B cell (primary cell): ENCODE measurements around the gene H2BK1. TPM values are rescaled to one million over a fixed set of nuclear protein-coding genes. Genes with fewer than 3 reads are reported as not detected.
A peak's percentile ranks its signal among the peaks of the same experiment; 100 is the strongest.

Experiments used
- ATAC-seq: fragments of 200-7000 bp; cut with Tn5 transposase; one replicate; pipeline ENCODE4 v1.10.0; 2021; ENCODE audit warnings: low read depth, mild to moderate bottlenecking, moderate number of reproducible peaks, moderate library complexity
- CTCF ChIA-PET: fragments of 350-600 bp; sonication (Branson Sonifier 250); formaldehyde crosslinking; loops from one replicate; lab custom pipeline; 2021; ENCODE audit warnings: antibody characterized with exemption, inconsistent platforms; lab: Charles Lee
- POLR2A ChIA-PET: fragments of 350-600 bp; sonication (Branson Sonifier 250); formaldehyde crosslinking; loops from one replicate; lab custom pipeline; 2021; ENCODE audit warnings: antibody characterized with exemption; lab: Charles Lee
- DNase-seq: peaks from one replicate; pipeline ENCODE4 v3.0.0; 2013
- H2AFZ ChIP-seq: 2 replicates; pipeline ENCODE4 v1.6.1; 2012; ENCODE audit warnings: mild to moderate bottlenecking, low read depth, low read length; ENCODE audit not compliant: insufficient read depth, poor library complexity, severe bottlenecking
- H3K27ac ChIP-seq, 2 donors: 1 replicate in 1 of 2; 2 replicates in 1 of 2; pipeline ENCODE4 v1.5.1; 2012 to 2013; ENCODE audit warnings: low read length in 2 of 2, mild to moderate bottlenecking in 2 of 2, moderate library complexity in 1 of 2
- H3K27me3 ChIP-seq, 4 experiments: fragments of 200-600 bp in 1 of 4; sonication (generic) in 1 of 4; replicated peaks in 1 of 4; 1 replicate in 2 of 4; 2 replicates in 2 of 4; pipeline versions ENCODE4 v1.6.1 to v1.7.0; 2013 to 2016; ENCODE audit warnings: low read length in 3 of 4, mild to moderate bottlenecking in 2 of 4, mixed read lengths in 1 of 4, moderate library complexity in 1 of 4; ENCODE audit not compliant: insufficient read depth in 4 of 4, control insufficient read depth in 3 of 4; ENCODE audit errors: control extremely low read depth in 1 of 4
- H3K36me3 ChIP-seq, 2 experiments: replicated peaks in 1 of 2; 1 replicate in 1 of 2; 2 replicates in 1 of 2; pipeline versions ENCODE4 v1.6.1 to v1.7.1; 2013; ENCODE audit warnings: low read length in 1 of 2; ENCODE audit not compliant: insufficient read depth in 2 of 2, control insufficient read depth in 1 of 2; ENCODE audit errors: control extremely low read depth in 1 of 2, extremely low read depth in 1 of 2
- H3K4me1 ChIP-seq, 2 donors: fragments of 200-600 bp in 1 of 2; sonication (generic) in 1 of 2; 1 replicate in 1 of 2; 2 replicates in 1 of 2; pipeline versions ENCODE4 v1.5.1 to v1.6.1; 2013 to 2017; ENCODE audit warnings: low read length in 2 of 2; ENCODE audit not compliant: control insufficient read depth in 2 of 2, insufficient read depth in 2 of 2
- H3K4me2 ChIP-seq: replicated peaks from 2 replicates; pipeline ENCODE3; 2012; ENCODE audit warnings: mild to moderate bottlenecking, low read depth, low read length; ENCODE audit not compliant: poor library complexity, severe bottlenecking
- H3K4me3 ChIP-seq, 5 experiments: fragments of 200-600 bp in 1 of 5; sonication (generic) in 1 of 5; 1 replicate in 3 of 5; 2 replicates in 2 of 5; pipeline versions ENCODE4 v1.5.1 to v1.7.0; 2011 to 2016; ENCODE audit warnings: low read length in 4 of 5, mild to moderate bottlenecking in 4 of 5, low read depth in 2 of 5, control low read depth in 1 of 5, moderate library complexity in 1 of 5; ENCODE audit not compliant: insufficient read depth in 1 of 5; ENCODE audit errors: control extremely low read depth in 1 of 5, extremely low read depth in 1 of 5
- H3K79me2 ChIP-seq: fragments of 200-600 bp; sonication (generic); one replicate; pipeline ENCODE4 v1.6.0; 2016; ENCODE audit warnings: low read length; ENCODE audit not compliant: control insufficient read depth, insufficient read depth
- H3K9ac ChIP-seq: fragments of 200-600 bp; sonication (generic); 2 replicates; pipeline ENCODE4 v1.6.1; 2017; ENCODE audit warnings: mild to moderate bottlenecking, low read length, moderate library complexity
- H3K9me3 ChIP-seq, 3 donors: one replicate each; pipeline versions ENCODE4 v1.6.1 to v1.7.1; 2013; ENCODE audit warnings: low read length in 2 of 3; ENCODE audit not compliant: control insufficient read depth in 2 of 3, insufficient read depth in 1 of 3; ENCODE audit errors: control extremely low read depth in 1 of 3
- H4K20me1 ChIP-seq: 2 replicates; pipeline ENCODE4 v1.6.0; 2012; ENCODE audit warnings: mild to moderate bottlenecking, low read length; ENCODE audit not compliant: insufficient read depth, control insufficient read depth, poor library complexity, severe bottlenecking
- H3K27ac Mint-ChIP-seq: one replicate; pipeline ENCODE4 v1.8.0; 2021; ENCODE audit warnings: mixed read lengths
- H3K27me3 Mint-ChIP-seq: one replicate; pipeline ENCODE4 v1.8.0; 2021; ENCODE audit warnings: mixed read lengths
- H3K4me1 Mint-ChIP-seq: one replicate; pipeline ENCODE4 v1.8.0; 2021; ENCODE audit warnings: mixed read lengths
- H3K4me3 Mint-ChIP-seq: one replicate; pipeline ENCODE4 v1.8.0; 2021; ENCODE audit warnings: mixed read lengths
- H3K9me3 Mint-ChIP-seq: one replicate; pipeline ENCODE4 v1.8.0; 2022; ENCODE audit warnings: mixed read lengths; ENCODE audit not compliant: insufficient read depth
- CTCF ChIP-seq: fragments of 200-600 bp; IDR thresholded peaks from one replicate; pipeline ENCODE4 v1.8.0; 2022; ENCODE audit warnings: antibody characterized with exemption, mild to moderate bottlenecking
- EZH2 ChIP-seq: IDR thresholded peaks from 2 replicates; pipeline ENCODE4 v1.6.1; 2012; ENCODE audit warnings: borderline replicate concordance, low read depth, mild to moderate bottlenecking, moderate library complexity, low read length; ENCODE audit not compliant: insufficient read depth, poor library complexity, severe bottlenecking
- WGBS: methylation state at CpG from one replicate; pipeline ENCODE4 v1.1.5; 2013; ENCODE audit warnings: missing lambda C conversion rate; ENCODE audit not compliant: insufficient coverage; 5-methylcytosine and 5-hydroxymethylcytosine counted together
- intact Hi-C: fragments of 100-400 bp; cut with micrococcal nuclease; formaldehyde crosslinking; loops from one replicate; pipeline ENCODE4 v1.10.0; 2022
- polyA plus RNA-seq: library from polyadenylated mRNA; depleted of rRNA; stranded (reverse); fragments of >200 nt; gene quantifications from 2 replicates; pipeline ENCODE4 v1.2.3, GENCODE V29; 2012
- total RNA-seq, 2 donors: library from RNA; stranded (reverse); fragments of 120-200 nt in 1 of 2; gene quantifications; 1 replicate in 1 of 2; 2 replicates in 1 of 2; pipeline versions ENCODE4 v1.2.3 to v1.2.4, GENCODE V29; 2013 to 2022

H2BK1 gene
- total and polyA plus RNA-seq, 2 donors (not counting 1 experiment from before 2014, with no cell fraction given), result 4.2 TPM; not detected in 1

- ATAC-seq, result no peak
- H3K4me2 ChIP-seq, result no peak overlapping the region
- TF ChIP-seq EZH2 (no peak), CTCF (no peak)
- H4K20me1 ChIP-seq, result no peaks in the 10 kb centered on the region
- Mint-ChIP-seq H3K4me1 (peaks cover 20% of the 10 kb centered on the region), H3K27ac (no peak overlapping the region), H3K4me3 (peak overlapping the region; percentile 89), H3K9me3 (no peaks in the 10 kb centered on the region), H3K27me3 (peaks cover 45% of the 10 kb centered on the region)
- 59% methylated on average over 10 of the region's 10 CpGs for WGBS
- H3K79me2 ChIP-seq, result no peaks in the 10 kb centered on the region
- no peaks in the 10 kb centered on the region for H3K36me3 ChIP-seq
- H3K4me3 ChIP-seq, result no peak overlapping the region
- H3K4me1 ChIP-seq, result peaks cover 10 to 28% of the 10 kb centered on the region in 2 donors
- H3K27me3 ChIP-seq, result peaks cover 2 to 66% (median 47%) of the 10 kb centered on the region in 4 experiments
- intact Hi-C loops, result no loop called here
- DNase-seq, result no peak
- H3K9me3 ChIP-seq, result peaks cover 0 to 22% (median 0%) of the 10 kb centered on the region in 3 donors
- no peak overlapping the region for H2AFZ ChIP-seq
- no peak overlapping the region for H3K27ac ChIP-seq
- H3K9ac ChIP-seq, result no peak overlapping the region
- ChIA-PET POLR2A (no interaction called here), CTCF (interaction anchor here (2.4 kb wide), 1 partner anchor 14 kb away, joined by 6 read pairs; no protein-coding TSS in a partner anchor)
Observed at GRCh38 chr7:151168787-151169162, 41.5 kb downstream of the H2BK1 start.

GRCh38 chr7:151168003-151168786, 42.1 kb downstream of the H2BK1 start:
- H3K27me3 ChIP-seq, result peaks cover 2 to 63% (median 49%) of the 10 kb centered on the region in 4 experiments
- Mint-ChIP-seq H3K27me3 (peaks cover 42% of the 10 kb centered on the region), H3K4me3 (peak overlapping the region; percentile 89), H3K27ac (no peak overlapping the region), H3K9me3 (no peaks in the 10 kb centered on the region), H3K4me1 (peaks cover 20% of the 10 kb centered on the region)
- intact Hi-C loops, result no loop called here
- ChIA-PET CTCF (interaction anchor here (0.8 kb wide), 1 partner anchor 19 kb away, joined by 4 read pairs; no protein-coding TSS in a partner anchor), POLR2A (no interaction called here)
- H3K79me2 ChIP-seq, result no peaks in the 10 kb centered on the region
- no peak overlapping the region for H3K27ac ChIP-seq
- peak overlapping the region; percentile 60 for H3K9ac ChIP-seq
- peak; percentile 90 for TF ChIP-seq EZH2
- TF ChIP-seq CTCF, result peak; percentile 83
- H3K4me2 ChIP-seq, result peak overlapping the region; percentile 96
- peak overlapping the region in 4 of 5 experiments; percentile 19 to 57 (median 51) for H3K4me3 ChIP-seq
- H2AFZ ChIP-seq, result peak overlapping the region; percentile 76
- peaks cover 0 to 16% (median 0%) of the 10 kb centered on the region in 3 donors for H3K9me3 ChIP-seq
- peak; percentile 76 for DNase-seq
- H3K36me3 ChIP-seq, result no peaks in the 10 kb centered on the region
- peaks cover 10 to 28% of the 10 kb centered on the region in 2 donors for H3K4me1 ChIP-seq
- WGBS, result 2% methylated on average over 51 of the region's 52 CpGs
- H4K20me1 ChIP-seq, result no peaks in the 10 kb centered on the region
- ATAC-seq, result peak; percentile 62
